A549 (cell line): Measurements from ENCODE around the gene FOXM1.
"Not testable (repeated sequence)": the region's sequence is repeated elsewhere in the genome, so short reads cannot be mapped to it uniquely, and the experiment has no call there.

Source experiments
- BCL3 ChIP-seq: fragments of >200 bp; sonication (Bioruptor Twin); formaldehyde crosslinking; IDR thresholded peaks from 3 replicates; pipeline ENCODE4 v1.6.1; 2016
- CTCF ChIP-seq: fragments of >200 bp; sonication (Bioruptor Twin); formaldehyde crosslinking; IDR thresholded peaks from 3 replicates; pipeline ENCODE4 v1.5.1; 2016
- PHF8 ChIP-seq: fragments of 200-600 bp; sonication (generic); IDR thresholded peaks from 2 replicates; pipeline ENCODE4 v1.6.1; 2016; ENCODE audit warnings: low read depth, mild to moderate bottlenecking, antibody characterized with exemption, moderate library complexity, borderline replicate concordance
- POLR2A ChIP-seq: IDR thresholded peaks from 2 replicates; pipeline ENCODE4 v1.6.1; 2012; ENCODE audit warnings: mild to moderate bottlenecking, low read length
- REST ChIP-seq: fragments of 200-600 bp; sonication (generic); IDR thresholded peaks from 2 replicates; pipeline ENCODE4 v1.6.1; 2016; ENCODE audit warnings: antibody characterized with exemption, mild to moderate bottlenecking, moderate library complexity
- SREBF2 ChIP-seq: fragments of 450-650 bp; IDR thresholded peaks from 2 replicates; pipeline ENCODE4 v1.6.1; 2014; ENCODE audit warnings: mild to moderate bottlenecking, moderate library complexity

GRCh38 chr12:2863402-2863801, 13.6 kb downstream of the FOXM1 start:
- not testable (repeated sequence) for TF ChIP-seq REST, BCL3, CTCF, SREBF2, POLR2A, PHF8
